NCI-H1436 (cell line): ENCODE data around the gene DGKI.
A peak's percentile ranks its signal among the peaks of the same experiment; 100 is the strongest.

ENCODE experiments used
- DNase-seq: peaks from one replicate; lab custom pipeline; 2025; lab: John Stamatoyannopoulos, UW

The DGKI gene

GRCh38 chr7:137345799-137346449 lies 500.9 kb downstream of the DGKI start:
- no peak for DNase-seq

GRCh38 chr7:137343281-137343841 lies 503.4 kb downstream of the DGKI start, which contains the start of gene PTN:
Gene PTN (minus strand): TSS chr7:137343733. CDS start chr7:137254973, 88,760 bp downstream.
- peak; percentile 59 for DNase-seq

DNA sequence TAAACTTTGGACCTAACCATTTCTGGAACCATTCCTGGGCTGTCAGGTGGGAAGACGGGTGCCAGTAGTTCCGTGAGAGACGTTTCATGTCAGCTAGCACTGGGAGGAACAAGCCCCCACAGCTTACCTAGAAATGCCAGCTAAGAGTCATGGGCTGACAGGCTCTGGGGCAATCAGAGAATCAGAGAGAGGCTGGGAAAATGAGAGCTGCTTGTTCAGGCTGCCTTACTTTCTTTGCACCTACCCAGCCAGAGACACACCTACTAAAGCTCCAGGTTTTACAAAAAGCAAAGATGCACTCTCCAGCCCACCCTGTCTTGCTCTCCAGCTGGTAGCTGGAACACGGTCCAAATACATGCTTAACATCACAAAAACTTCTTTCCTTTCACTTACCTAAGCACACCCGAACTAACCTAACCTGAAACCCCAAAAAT lies 503.9 kb downstream of the DGKI start:
- no peak for DNase-seq

DNA sequence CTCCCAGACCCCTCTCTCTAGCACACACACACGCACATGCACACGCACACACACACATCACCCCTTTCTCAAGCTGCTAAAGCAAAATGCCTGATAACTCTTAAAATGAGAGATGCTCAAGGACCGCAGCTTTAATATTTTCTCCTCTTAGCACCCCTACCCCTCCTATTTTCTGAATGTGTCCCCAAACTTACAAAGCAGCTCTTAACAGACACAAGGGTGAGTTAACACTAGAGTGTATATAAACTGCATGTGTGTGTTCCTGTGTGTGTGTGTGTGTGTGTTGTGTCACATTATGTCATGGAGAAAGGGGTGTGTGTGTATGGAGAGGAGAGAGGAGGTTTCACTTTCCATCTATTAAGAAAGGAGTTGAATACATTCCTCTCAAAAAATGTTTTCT lies 504.5 kb downstream of the DGKI start:
- no peak for DNase-seq

GRCh38 chr7:137337902-137338301 lies 508.9 kb downstream of the DGKI start:
- no peak for DNase-seq

GRCh38 chr7:137335814-137336213 lies 511.0 kb downstream of the DGKI start:
- DNase-seq = no peak

DNA sequence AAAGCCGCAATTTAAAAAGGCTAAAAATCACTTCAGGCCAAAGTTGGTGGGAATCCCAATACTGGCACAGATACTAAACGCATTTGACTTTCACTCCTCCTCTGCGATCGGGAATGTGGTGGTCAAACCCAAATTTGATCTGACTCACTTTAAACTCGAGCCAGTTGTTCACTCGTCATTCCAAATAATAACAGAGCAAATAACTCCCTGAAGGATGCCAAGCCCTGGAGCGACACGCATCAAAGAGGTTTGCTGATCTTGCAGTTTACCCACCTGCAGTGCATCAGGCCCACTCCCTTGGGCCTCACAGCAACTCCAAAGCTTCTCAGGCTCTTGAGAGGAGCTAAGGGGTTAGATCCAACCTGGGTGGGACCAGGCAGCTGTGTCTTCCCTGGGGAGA lies 515.4 kb downstream of the DGKI start:
- DNase-seq = no peak
